Uterus (tissue), 2 donors: ENCODE data around the gene HMCN1.

Source experiments
- POLR2A ChIP-seq, 2 donors: fragments of 450-650 bp; IDR thresholded peaks; one replicate each; pipeline ENCODE4 v1.6.1; 2016; ENCODE audit warnings: antibody characterized with exemption in 2 of 2, mild to moderate bottlenecking in 1 of 2, moderate library complexity in 1 of 2
- TF ChIP-seq, protein P1 (sequence below), 4 experiments: fragments of 200-600 bp in 2 of 4; fragments of 450-650 bp in 2 of 4; sonication (generic) in 2 of 4; IDR thresholded peaks; one replicate each; pipeline ENCODE4 v1.5.1; 2016 to 2019; ENCODE audit warnings: antibody characterized with exemption in 4 of 4, mild to moderate bottlenecking in 2 of 4, moderate library complexity in 1 of 4

DNA sequence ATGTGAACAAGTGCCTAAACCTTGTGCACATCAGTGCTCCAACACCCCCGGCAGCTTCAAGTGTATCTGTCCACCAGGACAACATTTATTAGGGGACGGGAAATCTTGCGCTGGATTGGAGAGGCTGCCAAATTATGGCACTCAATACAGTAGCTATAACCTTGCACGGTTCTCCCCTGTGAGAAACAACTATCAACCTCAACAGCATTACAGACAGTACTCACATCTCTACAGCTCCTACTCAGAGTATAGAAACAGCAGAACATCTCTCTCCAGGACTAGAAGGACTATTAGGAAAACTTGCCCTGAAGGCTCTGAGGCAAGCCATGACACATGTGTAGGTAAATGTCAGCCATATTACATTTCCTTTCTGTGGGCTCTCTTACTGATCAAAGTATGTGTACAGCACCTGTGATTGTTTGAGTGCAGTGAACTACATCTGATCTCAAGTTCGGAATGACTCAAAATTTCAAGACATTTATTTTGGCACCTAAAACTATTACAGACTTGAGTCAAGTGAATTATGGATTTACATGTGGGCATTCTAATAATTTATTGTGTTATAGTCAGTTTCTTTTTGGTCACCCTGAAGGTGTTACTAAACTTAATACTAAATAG, 444.3 kb downstream of the HMCN1 start:
- TF ChIP-seq, protein P1, sequence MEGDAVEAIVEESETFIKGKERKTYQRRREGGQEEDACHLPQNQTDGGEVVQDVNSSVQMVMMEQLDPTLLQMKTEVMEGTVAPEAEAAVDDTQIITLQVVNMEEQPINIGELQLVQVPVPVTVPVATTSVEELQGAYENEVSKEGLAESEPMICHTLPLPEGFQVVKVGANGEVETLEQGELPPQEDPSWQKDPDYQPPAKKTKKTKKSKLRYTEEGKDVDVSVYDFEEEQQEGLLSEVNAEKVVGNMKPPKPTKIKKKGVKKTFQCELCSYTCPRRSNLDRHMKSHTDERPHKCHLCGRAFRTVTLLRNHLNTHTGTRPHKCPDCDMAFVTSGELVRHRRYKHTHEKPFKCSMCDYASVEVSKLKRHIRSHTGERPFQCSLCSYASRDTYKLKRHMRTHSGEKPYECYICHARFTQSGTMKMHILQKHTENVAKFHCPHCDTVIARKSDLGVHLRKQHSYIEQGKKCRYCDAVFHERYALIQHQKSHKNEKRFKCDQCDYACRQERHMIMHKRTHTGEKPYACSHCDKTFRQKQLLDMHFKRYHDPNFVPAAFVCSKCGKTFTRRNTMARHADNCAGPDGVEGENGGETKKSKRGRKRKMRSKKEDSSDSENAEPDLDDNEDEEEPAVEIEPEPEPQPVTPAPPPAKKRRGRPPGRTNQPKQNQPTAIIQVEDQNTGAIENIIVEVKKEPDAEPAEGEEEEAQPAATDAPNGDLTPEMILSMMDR (IDR thresholded peaks at IDR 0.05), result no peak
- TF ChIP-seq POLR2A (IDR thresholded peaks at IDR 0.05), result no peak
